ENCODE results near the gene PTPRG.

- TF ChIP-seq CTCF (conservative IDR thresholded peaks at IDR 0.05; ENCODE audit: low read depth in 2 of 2) (no peak), POLR2AphosphoS5 (IDR thresholded peaks at IDR 0.05; ENCODE audit: low read depth) (no peak), REST (IDR thresholded peaks at IDR 0.05; ENCODE audit: unreplicated experiment) (no peak), EZH2 (IDR thresholded peaks at IDR 0.05; ENCODE audit: low read depth, unreplicated experiment) (no peak), EZH2phosphoT487 (IDR thresholded peaks at IDR 0.05; ENCODE audit: unreplicated experiment) (no peak), CREB1 (CRISPR knock-in tag; IDR thresholded peaks at IDR 0.05; ENCODE audit: low read depth) (no peak), JUNB (IDR thresholded peaks at IDR 0.05; ENCODE audit: unreplicated experiment) (no peak)
Observed at GRCh38 chr3:61532739-61533500, 28.5 kb upstream of the PTPRG start.

All from GM23338 (cell line).